ENCODE results near the gene KRT7. TPM values are rescaled to one million over a fixed set of nuclear protein-coding genes. Genes with fewer than 3 reads are reported as not detected.

The KRT7 gene
- total RNA-seq, 1 donor, result 27.9 TPM

DNA sequence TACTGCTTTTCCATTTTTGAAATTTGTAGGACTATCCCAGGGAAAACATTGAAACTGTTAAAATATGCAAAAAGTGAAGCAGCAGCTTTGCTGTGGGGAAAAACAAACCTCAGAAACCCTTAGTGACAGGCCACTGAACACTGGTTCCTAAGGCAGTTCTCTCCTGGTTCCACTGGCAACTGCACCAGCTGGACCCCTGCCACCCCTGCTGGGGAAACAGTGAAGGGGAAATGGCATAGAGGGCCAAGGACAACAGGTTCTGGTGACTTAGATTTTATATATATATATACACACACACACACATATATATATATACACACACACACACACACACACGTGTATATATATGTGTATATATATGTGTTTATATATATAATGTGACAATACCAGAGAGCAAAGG lies 16.2 kb upstream of the KRT7 start:
- Histone ChIP-seq H3K27me3 (ENCODE audit: insufficient read depth, low read length) (no peaks in the 10 kb centered on the region), H3K36me3 (ENCODE audit: insufficient read depth, low read length) (no peaks in the 10 kb centered on the region), H3K9me3 (ENCODE audit: low read depth, low read length) (no peaks in the 10 kb centered on the region), H3K79me2 (ENCODE audit: insufficient read depth, low read length) (no peaks in the 10 kb centered on the region), H2AFZ (ENCODE audit: low read length) (no peak overlapping the region), H3K27ac (ENCODE audit: low read depth, low read length) (no peak overlapping the region), H3K4me2 (ENCODE audit: insufficient read depth, low read length) (no peak overlapping the region), H4K20me1 (ENCODE audit: insufficient read depth, low read length) (no peaks in the 10 kb centered on the region), H3K4me1 (ENCODE audit: insufficient read depth, low read length) (peaks cover 13% of the 10 kb centered on the region), H3K4me3 (ENCODE audit: insufficient read depth, low read length) (no peak overlapping the region)
- TF ChIP-seq, protein P1, sequence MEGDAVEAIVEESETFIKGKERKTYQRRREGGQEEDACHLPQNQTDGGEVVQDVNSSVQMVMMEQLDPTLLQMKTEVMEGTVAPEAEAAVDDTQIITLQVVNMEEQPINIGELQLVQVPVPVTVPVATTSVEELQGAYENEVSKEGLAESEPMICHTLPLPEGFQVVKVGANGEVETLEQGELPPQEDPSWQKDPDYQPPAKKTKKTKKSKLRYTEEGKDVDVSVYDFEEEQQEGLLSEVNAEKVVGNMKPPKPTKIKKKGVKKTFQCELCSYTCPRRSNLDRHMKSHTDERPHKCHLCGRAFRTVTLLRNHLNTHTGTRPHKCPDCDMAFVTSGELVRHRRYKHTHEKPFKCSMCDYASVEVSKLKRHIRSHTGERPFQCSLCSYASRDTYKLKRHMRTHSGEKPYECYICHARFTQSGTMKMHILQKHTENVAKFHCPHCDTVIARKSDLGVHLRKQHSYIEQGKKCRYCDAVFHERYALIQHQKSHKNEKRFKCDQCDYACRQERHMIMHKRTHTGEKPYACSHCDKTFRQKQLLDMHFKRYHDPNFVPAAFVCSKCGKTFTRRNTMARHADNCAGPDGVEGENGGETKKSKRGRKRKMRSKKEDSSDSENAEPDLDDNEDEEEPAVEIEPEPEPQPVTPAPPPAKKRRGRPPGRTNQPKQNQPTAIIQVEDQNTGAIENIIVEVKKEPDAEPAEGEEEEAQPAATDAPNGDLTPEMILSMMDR (IDR thresholded peaks at IDR 0.05; ENCODE audit: extremely low read depth, low read depth, low read length), result no peak
- DNase-seq (ENCODE audit: insufficient read length, low spot score, missing footprints), result no peak

DNA sequence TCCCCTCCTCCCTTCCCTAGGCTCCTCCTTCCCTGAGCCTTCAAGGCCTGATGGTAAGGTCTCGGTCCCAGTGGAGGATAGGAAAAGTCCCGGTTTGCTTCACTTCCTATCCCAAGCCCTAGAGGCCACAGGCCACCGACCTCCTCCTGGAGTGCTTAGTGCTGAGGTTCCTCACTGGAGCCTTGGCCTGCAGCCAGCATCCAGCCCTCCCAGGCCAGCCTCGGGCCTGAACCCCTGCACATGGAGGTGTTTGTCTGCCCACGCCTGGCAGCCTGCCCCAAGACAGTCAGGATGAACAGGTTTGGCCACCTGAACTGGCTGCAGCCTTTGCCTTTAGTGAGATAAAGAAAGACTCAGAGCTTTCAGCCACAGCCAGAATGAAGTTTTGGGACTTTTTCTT lies 15.8 kb upstream of the KRT7 start:
- Histone ChIP-seq H3K4me3 (ENCODE audit: insufficient read depth, low read length) (no peak overlapping the region), H3K4me1 (ENCODE audit: insufficient read depth, low read length) (peaks cover 17% of the 10 kb centered on the region), H3K9me3 (ENCODE audit: low read depth, low read length) (no peaks in the 10 kb centered on the region), H3K79me2 (ENCODE audit: insufficient read depth, low read length) (no peaks in the 10 kb centered on the region), H4K20me1 (ENCODE audit: insufficient read depth, low read length) (no peaks in the 10 kb centered on the region), H3K4me2 (ENCODE audit: insufficient read depth, low read length) (no peak overlapping the region), H2AFZ (ENCODE audit: low read length) (no peak overlapping the region), H3K27me3 (ENCODE audit: insufficient read depth, low read length) (no peaks in the 10 kb centered on the region), H3K36me3 (ENCODE audit: insufficient read depth, low read length) (no peaks in the 10 kb centered on the region), H3K27ac (ENCODE audit: low read depth, low read length) (no peak overlapping the region)
- TF ChIP-seq, protein P1 (IDR thresholded peaks at IDR 0.05; ENCODE audit: extremely low read depth, low read depth, low read length), result no peak
- DNase-seq (ENCODE audit: insufficient read length, low spot score, missing footprints), result peak; percentile 39

DNA sequence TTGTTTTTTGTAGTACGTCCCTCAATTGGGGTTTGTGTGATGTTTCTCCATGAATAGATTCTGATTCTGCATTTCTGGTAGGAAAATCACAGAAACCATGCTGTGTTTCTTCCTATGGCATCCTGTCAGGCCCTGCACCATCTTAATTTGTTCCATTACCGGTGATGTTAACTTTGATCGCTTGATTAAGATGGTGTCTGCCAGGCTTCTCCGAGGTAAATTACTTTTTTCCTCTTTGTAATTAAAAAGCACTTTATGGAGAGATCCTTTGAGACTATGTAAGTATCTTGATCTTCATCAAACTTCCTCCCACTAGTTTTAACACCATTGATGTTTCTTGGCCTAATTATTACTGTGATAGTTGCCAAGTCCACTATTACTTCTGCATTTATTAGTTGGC lies 15.0 kb upstream of the KRT7 start:
- H2AFZ ChIP-seq (ENCODE audit: low read length), result no peak overlapping the region
- TF ChIP-seq, protein P1 (IDR thresholded peaks at IDR 0.05; ENCODE audit: extremely low read depth, low read depth, low read length), result no peak
- no peaks in the 10 kb centered on the region for H4K20me1 ChIP-seq (ENCODE audit: insufficient read depth, low read length)
- H3K36me3 ChIP-seq (ENCODE audit: insufficient read depth, low read length), result no peaks in the 10 kb centered on the region
- peaks cover 18% of the 10 kb centered on the region for H3K4me1 ChIP-seq (ENCODE audit: insufficient read depth, low read length)
- no peaks in the 10 kb centered on the region for H3K27me3 ChIP-seq (ENCODE audit: insufficient read depth, low read length)
- no peak for DNase-seq (ENCODE audit: insufficient read length, low spot score, missing footprints)
- no peaks in the 10 kb centered on the region for H3K9me3 ChIP-seq (ENCODE audit: low read depth, low read length)
- no peaks in the 10 kb centered on the region for H3K79me2 ChIP-seq (ENCODE audit: insufficient read depth, low read length)
- no peak overlapping the region for H3K4me2 ChIP-seq (ENCODE audit: insufficient read depth, low read length)
- no peak overlapping the region for H3K27ac ChIP-seq (ENCODE audit: low read depth, low read length)
- H3K4me3 ChIP-seq (ENCODE audit: insufficient read depth, low read length), result no peak overlapping the region

DNA sequence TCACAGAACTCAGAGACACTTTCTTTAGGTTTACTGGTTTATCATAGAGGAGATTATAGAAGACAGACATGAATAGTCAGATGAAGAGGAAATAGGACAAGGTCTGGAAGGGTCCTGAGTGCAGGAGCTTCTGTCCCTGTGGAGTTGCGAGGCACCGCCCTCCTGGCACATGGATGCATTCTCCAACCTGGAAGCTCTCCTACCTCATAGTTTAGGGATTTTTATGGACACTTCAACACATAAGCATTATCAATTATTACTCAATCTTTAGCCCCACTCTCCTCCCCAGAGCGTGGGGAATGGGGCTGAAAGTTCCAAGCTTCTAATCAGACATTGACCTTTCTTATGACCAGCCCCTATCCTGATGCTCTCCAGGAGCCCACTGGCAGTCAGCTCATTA lies 12.6 kb upstream of the KRT7 start:
- no peak overlapping the region for H2AFZ ChIP-seq (ENCODE audit: low read length)
- TF ChIP-seq, protein P1 (IDR thresholded peaks at IDR 0.05; ENCODE audit: extremely low read depth, low read depth, low read length), result no peak
- H3K36me3 ChIP-seq (ENCODE audit: insufficient read depth, low read length), result no peaks in the 10 kb centered on the region
- no peaks in the 10 kb centered on the region for H4K20me1 ChIP-seq (ENCODE audit: insufficient read depth, low read length)
- no peaks in the 10 kb centered on the region for H3K79me2 ChIP-seq (ENCODE audit: insufficient read depth, low read length)
- no peak overlapping the region for H3K4me2 ChIP-seq (ENCODE audit: insufficient read depth, low read length)
- no peak overlapping the region for H3K27ac ChIP-seq (ENCODE audit: low read depth, low read length)
- H3K27me3 ChIP-seq (ENCODE audit: insufficient read depth, low read length), result no peaks in the 10 kb centered on the region
- peaks cover under 1% of the 10 kb centered on the region for H3K9me3 ChIP-seq (ENCODE audit: low read depth, low read length)
- no peak for DNase-seq (ENCODE audit: insufficient read length, low spot score, missing footprints)
- no peak overlapping the region for H3K4me3 ChIP-seq (ENCODE audit: insufficient read depth, low read length)
- H3K4me1 ChIP-seq (ENCODE audit: insufficient read depth, low read length), result peaks cover 20% of the 10 kb centered on the region
